DMS53 (cell line): ENCODE results near the gene DDX56.
"Not testable (repeated sequence)": the region's sequence is repeated elsewhere in the genome, so short reads cannot be mapped to it uniquely, and the experiment has no call there.

Experiments used
- DNase-seq: peaks from one replicate; lab custom pipeline; 2025; lab: John Stamatoyannopoulos, UW

Gene DDX56

GRCh38 chr7:44563171-44563679 is 10.5 kb downstream of the DDX56 start:
- DNase-seq: no peak

GRCh38 chr7:44562622-44562962 is 11.1 kb downstream of the DDX56 start:
- not testable (repeated sequence) for DNase-seq

DNA sequence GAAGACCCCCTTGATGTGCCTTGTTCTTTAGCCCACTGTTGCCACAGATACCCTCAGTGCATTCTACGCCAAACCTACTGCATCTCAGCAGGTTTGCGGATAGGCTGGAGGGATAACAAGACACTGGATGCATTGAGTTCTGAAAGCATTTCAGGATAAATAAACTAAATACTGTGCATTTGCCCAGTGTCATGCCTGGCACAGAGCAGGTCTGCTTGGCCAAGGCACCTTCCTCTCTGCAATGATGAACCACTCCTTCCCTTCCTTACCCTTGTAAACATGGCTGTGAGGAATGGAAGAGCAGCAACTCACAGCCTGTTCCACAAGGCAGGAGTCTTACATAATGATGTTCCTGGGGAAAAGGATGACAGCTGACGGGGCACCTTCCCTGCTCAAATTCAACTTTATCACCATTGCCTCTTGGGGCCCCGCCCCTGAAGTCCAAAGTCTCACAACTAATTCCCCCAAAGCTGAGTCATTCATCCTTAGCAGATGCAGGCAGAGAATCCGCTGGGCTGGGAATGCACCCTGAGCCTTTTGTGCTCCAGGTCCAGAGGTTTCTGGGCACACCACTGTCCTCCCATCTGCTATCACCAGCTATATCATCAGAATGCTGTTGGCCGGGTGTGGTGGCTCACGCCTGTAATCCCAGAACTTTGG is 11.6 kb downstream of the DDX56 start:
- DNase-seq: peak; percentile 49

DNA sequence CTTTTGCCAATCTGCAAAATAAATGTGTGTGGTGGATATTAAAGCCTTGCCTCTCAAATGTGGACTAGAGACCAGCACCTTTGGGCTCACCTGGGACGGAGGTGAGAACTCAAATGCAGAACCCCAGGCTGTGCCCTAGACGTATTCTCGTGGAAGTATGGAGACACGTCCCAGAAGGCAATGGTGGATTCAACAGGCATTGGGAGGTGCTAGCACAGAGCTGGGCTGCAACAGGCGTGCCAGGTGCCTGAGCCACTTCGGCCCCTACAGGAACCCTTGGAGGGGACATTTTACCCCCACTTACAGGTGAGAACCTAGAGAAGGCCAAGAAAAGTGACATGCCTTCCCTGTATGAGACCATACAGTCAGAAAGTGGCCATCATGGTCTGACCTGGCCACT is 12.2 kb downstream of the DDX56 start:
- no peak for DNase-seq

GRCh38 chr7:44559485-44559884 is 14.2 kb downstream of the DDX56 start:
- no peak for DNase-seq

DNA sequence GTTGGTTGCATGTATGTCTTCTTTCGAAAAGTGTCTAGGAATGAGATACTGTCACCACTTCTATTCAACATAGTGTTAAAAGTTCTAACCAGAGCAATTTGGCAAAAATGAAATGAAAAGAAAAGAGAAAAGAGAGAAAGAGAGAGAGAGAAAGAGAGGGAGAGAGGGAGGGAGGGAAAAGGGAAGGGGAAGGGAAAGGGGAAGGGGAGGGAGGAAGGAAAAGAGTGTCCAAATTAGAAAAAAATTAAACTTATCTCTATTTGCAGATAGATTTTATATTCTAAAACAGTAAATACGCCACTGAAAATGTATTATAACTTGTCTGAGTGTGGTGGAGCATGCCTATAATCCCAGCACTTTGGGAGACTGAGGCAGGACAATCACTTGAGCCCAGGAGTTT is 16.2 kb downstream of the DDX56 start:
- no peak for DNase-seq

GRCh38 chr7:44555350-44555749 is 18.4 kb downstream of the DDX56 start:
- DNase-seq: no peak

- DNase-seq: not testable (repeated sequence)
Observed at GRCh38 chr7:44552473-44553005, 21.2 kb downstream of the DDX56 start.

- DNase-seq: no peak
Observed at GRCh38 chr7:44549457-44549856, 24.3 kb downstream of the DDX56 start.

DNA sequence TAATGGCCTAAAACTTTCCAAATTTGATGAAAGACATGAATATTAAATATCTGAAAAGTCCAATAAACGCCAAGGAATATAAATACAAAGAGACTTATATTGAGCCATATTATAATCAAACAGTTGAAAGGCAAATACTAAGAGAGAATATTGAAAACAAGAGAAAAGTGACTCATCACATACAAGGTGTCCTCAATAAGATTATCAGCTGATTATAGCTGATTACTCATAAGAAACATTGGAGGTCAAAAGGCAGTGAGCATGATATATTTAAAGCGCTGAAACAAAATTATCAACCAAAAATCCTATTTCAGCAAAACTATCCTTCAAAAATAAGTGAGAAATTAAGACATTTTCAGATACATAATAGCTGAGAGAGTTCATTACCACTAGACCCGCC is 24.8 kb downstream of the DDX56 start:
- DNase-seq: no peak

- no peak for DNase-seq
Observed at GRCh38 chr7:44547536-44548231, 26.0 kb downstream of the DDX56 start.

- DNase-seq: no peak
Observed at GRCh38 chr7:44541876-44542610, 31.7 kb downstream of the DDX56 start.

DNA sequence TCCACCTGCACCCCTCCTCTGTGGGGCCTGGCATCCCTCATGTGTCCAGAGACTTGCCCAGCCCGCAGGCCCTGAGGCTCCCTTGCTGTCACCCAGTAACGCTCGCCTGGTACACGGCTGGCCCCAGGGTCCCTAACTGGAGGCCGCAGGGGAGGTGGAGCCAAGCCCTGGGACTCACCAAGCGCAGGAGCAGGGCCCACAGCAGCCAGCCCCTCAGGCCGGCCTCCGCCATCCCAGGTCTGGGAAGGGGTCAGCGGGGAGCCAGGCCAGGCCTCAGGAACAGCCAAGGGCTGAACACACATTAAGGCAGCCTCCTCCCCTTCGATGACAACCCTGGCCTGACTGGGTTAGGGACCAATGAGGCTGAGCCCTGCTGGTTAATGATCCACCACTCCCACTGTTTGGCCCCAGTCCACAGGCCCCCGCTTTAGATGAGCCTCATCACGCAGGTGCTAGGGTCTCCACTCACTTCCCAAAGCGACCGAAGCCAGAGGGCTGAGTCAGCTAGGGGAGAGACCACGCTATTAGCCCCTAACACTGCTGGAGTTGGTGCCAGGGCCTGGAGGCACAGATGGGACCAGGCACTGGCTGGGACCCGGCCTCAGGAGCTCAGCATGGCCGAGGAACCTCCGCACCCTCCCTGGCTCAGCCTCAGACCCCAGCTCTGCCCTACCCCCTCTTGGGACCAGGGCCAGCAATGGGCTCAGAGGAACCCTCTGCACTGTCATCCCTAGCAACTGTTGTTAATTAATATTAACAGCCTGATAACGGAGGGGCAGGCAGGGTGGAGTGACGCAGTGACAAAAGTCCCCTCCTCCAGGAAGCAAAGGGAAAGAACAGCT is 32.5 kb downstream of the DDX56 start, which contains the start of gene NPC1L1:
TSS of gene NPC1L1 (minus strand) at position 303 of the 842 bp plus-strand sequence. CDS start at position 232, 71 bp downstream.
- peak; percentile 61 for DNase-seq

DNA sequence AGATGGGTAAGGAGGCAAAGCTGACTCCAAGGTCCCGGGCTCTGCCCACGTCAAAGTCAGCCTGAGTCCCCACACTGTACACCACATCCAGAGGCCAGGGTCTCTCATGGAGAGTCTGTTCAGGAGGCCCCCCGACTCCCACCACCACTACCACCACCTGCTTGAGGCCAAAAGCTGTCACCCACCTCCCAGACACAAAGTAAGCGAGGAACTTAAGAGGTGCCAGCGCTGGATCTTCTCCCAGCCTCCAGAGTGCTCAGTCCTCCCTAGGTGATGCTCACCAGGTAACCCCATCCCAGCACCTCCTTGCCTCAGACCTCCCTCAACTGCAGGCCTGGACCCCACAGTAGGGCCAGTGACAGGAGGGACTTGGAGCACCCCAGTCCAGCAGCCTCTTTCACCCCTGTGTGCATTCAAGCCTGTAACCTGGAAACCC is 33.1 kb downstream of the DDX56 start:
- DNase-seq: no peak

DNA sequence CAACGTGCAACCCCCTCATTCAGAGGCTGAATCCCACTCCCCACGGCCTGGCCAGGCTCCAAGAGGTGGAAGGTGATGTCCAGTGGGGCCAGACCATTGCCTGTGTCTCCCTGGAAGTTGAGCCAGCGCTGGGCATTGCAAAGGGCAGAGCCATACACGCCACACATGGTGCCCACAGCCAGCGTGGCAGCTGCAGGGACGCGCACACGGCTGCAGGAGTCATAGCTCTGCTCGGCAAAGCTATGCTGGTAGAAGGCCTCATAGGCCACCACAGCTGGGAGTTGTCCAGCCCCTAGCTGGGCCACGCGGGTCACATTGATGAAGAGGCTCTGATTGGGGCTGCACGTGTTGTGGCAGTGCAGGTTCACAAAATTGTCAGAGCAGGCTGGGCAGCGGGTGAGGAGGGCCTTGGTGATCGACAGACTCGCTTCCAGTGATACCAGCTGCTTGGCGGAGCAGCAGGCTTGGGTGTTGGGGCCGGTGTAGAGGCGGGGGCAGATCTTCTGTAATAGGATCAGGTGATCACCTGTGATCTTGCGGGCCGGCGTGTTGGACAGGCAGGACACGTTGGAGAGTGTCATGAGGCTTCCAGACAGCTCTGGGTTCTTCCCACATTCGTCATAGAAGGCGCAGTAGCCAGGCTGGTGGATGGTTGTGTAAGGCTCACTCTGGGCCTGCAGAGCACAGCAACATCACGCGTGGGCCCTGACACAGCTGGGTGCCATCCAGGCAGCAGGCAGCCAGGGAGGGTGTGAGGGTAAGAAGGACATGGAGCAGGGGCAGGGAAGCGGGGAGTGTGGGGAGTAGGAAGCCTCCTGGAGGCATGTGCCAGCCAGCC is 33.8 kb downstream of the DDX56 start:
- no peak for DNase-seq

DNA sequence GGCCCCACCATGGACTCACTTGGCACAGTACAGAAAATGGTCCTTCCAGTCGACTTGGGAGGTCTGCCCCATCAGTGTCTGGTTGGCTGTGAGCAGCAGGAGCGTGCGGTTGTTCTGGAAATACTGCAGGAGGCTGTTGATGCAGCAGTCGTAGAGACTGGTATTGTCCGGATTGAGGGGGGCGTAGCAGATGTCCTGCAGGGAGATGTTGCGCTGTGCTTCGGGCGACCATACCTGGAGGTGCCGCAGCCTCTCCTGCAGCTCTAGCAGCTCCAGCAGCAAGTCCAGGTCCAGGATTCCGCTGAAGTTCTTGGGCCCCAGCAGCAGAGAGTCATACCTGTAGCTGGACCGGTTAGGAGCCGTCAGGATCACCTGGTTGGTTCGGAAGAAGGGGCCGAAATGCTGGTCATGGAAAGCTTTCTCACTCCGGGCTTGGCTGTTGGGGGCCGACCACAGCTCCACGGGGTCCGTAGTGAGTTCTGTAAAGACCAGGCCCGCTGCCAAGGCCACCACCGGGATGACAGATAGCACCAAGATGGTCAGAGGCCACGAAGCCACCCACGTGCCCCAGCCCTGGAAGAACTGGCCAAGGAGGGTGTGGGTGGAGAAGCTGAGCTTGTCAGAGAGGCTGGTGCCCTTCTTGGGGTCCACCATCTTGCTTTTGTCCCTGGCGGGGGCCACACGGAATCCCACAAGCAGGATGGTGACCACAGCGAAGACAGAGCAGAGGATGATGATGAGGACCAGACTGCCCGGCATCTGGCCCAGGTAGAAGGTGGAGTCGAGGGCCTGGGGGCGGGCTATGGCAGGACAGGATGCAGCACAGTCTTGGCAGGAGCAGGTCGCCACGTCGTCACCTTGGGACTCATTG is 34.7 kb downstream of the DDX56 start:
- no peak for DNase-seq

DNA sequence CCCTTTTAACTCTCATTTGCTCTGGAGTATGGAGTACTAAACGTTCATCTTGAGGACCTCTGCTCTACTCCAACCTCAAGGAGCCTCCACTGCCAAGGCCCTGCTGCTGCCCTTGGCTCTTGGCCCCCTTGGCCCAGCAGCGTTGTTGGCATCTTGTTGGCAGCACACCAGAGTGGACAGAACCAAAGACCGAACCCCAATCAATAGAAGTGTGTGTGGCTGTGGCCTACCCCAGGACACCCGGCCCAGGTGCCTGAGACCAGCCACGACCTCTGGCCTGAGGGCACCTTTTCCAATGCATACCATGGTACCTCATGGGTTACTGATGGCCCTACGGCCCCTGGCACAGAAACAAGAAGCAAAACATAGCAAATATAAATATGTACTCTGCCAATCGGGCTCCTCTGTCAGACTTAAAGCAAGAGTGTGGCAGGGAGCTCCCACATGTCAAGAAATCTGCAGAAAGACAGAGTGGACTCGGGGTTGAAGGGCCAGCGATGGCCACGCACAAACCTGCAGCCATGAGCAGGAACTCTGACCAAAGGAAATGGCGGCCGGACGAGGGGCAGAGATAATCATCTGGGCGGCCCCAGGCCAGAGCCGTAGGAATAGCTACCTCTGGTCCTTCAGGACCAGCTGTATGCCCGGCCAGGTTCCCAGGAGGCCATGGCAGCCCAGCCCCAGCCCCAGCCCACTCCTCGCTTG is 35.5 kb downstream of the DDX56 start:
- DNase-seq: no peak

DNA sequence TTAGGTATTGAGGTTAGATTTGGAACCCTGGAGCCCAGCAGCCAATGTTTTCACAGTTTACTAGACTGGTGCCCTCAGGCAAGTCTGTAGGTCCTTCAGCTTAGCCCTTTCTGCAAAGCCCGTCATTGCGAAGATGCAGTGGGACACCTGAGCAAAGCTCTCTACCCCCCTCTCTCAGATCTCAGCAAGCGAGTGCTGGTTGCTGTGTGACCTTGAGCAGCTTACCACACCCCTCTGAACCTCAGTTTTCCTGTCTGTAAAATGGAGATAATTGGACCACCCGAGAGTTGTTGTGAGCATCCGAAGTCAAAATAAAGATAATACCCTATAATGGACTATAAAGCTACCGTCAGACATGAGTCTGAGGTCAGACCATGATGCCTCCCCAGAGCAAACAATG is 36.3 kb downstream of the DDX56 start:
- no peak for DNase-seq

GRCh38 chr7:44536090-44536489 is 37.6 kb downstream of the DDX56 start:
- DNase-seq: no peak
